BLaER1 treated with 17β-estradiol and CSF1 and Interleukin-3, amounts not matched to agents 10 nM and 100 nM (cell line): Measurements from ENCODE around the gene HOXA10.

Experiments
- H3K27ac ChIP-seq, 11 experiments: shearing (Covaris generic); formaldehyde crosslinking; 2 replicates each; pipeline ENCODE4 v1.8.1; 2022
- H3K27me3 ChIP-seq, 11 experiments: shearing (Covaris generic); formaldehyde crosslinking; 2 replicates each; pipeline ENCODE4 v1.8.1; 2022
- H3K36me3 ChIP-seq, 11 experiments: shearing (Covaris generic); formaldehyde crosslinking; 2 replicates each; pipeline ENCODE4 v1.8.1; 2022
- H3K4me1 ChIP-seq, 10 experiments: shearing (Covaris generic); formaldehyde crosslinking; 2 replicates each; pipeline ENCODE4 v1.8.1; 2022
- H3K4me2 ChIP-seq, 11 experiments: shearing (Covaris generic); formaldehyde crosslinking; 2 replicates each; pipeline ENCODE4 v1.8.1; 2022
- H3K4me3 ChIP-seq, 10 experiments: shearing (Covaris generic); formaldehyde crosslinking; 2 replicates each; pipeline ENCODE4 v1.8.1; 2022
- H3K9ac ChIP-seq, 11 experiments: shearing (Covaris generic); formaldehyde crosslinking; 2 replicates each; pipeline ENCODE4 v1.8.1; 2022
- H3K9me3 ChIP-seq, 11 experiments: shearing (Covaris generic); formaldehyde crosslinking; replicated peaks in 1 of 11; 2 replicates each; pipeline ENCODE4 v1.8.1; 2022
- H4K20me1 ChIP-seq, 11 experiments: shearing (Covaris generic); formaldehyde crosslinking; 2 replicates each; pipeline ENCODE4 v1.8.1; 2022
- Cebpa-rat ChIP-seq, 11 experiments: shearing (Covaris generic); IDR thresholded peaks; 2 replicates each; pipeline ENCODE4 v1.8.1; 2022

The HOXA10 gene

GRCh38 chr7:27196287-27196767 lies 22.2 kb upstream of the HOXA10 start:
- Histone ChIP-seq H3K4me3 (no peak overlapping the region), H3K4me1 (peaks cover 21 to 39% (median 26%) of the 10 kb centered on the region in 10 experiments; a peak in 19 of 20 replicates), H3K27ac (no peak overlapping the region), H4K20me1 (peaks cover 0 to 95% (median 70%) of the 10 kb centered on the region in 11 experiments; a peak in 19 of 22 replicates), H3K9ac (no peak overlapping the region), H3K27me3 (peaks cover 100% of the 10 kb centered on the region in 11 experiments), H3K4me2 (peak overlapping the region in 1 of 11 experiments; percentile 22; a peak in 2 of 22 replicates), H3K36me3 (no peaks in the 10 kb centered on the region), H3K9me3 (peaks cover 0 to 10% (median 0%) of the 10 kb centered on the region in 11 experiments; a peak in 3 of 22 replicates)
- TF ChIP-seq Cebpa-rat (IDR thresholded peaks at IDR 0.05): no peak

- no peak overlapping the region for H3K9ac ChIP-seq
- no peak overlapping the region for H3K4me2 ChIP-seq
- H3K27me3 ChIP-seq: peaks cover 100% of the 10 kb centered on the region in 11 experiments
- peaks cover 0 to 13% (median 0%) of the 10 kb centered on the region in 11 experiments; a peak in 3 of 22 replicates for H3K9me3 ChIP-seq
- no peaks in the 10 kb centered on the region for H3K36me3 ChIP-seq
- peaks cover 8 to 27% (median 12%) of the 10 kb centered on the region in 10 experiments; a peak in 19 of 20 replicates for H3K4me1 ChIP-seq
- peaks cover 0 to 95% (median 72%) of the 10 kb centered on the region in 11 experiments; a peak in 19 of 22 replicates for H4K20me1 ChIP-seq
- H3K27ac ChIP-seq: no peak overlapping the region
- no peak overlapping the region for H3K4me3 ChIP-seq
- no peak for TF ChIP-seq Cebpa-rat (IDR thresholded peaks at IDR 0.05)
Observed at GRCh38 chr7:27194686-27195379, 20.7 kb upstream of the HOXA10 start.

GRCh38 chr7:27194002-27194352 lies 19.9 kb upstream of the HOXA10 start:
- peaks cover 0 to 17% (median 0%) of the 10 kb centered on the region in 11 experiments; a peak in 3 of 22 replicates for H3K9me3 ChIP-seq
- no peak overlapping the region for H3K4me3 ChIP-seq
- no peak for TF ChIP-seq Cebpa-rat (IDR thresholded peaks at IDR 0.05)
- H3K27ac ChIP-seq: no peak overlapping the region
- 0 out of 22 replicates have a peak overlapping the region, but pooled peaks of 1 of the 11 experiments have one; percentile 87 for H3K4me2 ChIP-seq
- H3K36me3 ChIP-seq: no peaks in the 10 kb centered on the region
- H3K27me3 ChIP-seq: peaks cover 100% of the 10 kb centered on the region in 11 experiments
- no peak overlapping the region for H3K9ac ChIP-seq
- peaks cover 0 to 95% (median 73%) of the 10 kb centered on the region in 11 experiments; a peak in 19 of 22 replicates for H4K20me1 ChIP-seq
- peaks cover 1 to 24% (median 3%) of the 10 kb centered on the region in 10 experiments; a peak in 19 of 20 replicates for H3K4me1 ChIP-seq

GRCh38 chr7:27193335-27194001 lies 19.3 kb upstream of the HOXA10 start:
- TF ChIP-seq Cebpa-rat (IDR thresholded peaks at IDR 0.05): no peak
- H3K4me1 ChIP-seq: peaks cover 0 to 24% (median 6%) of the 10 kb centered on the region in 10 experiments; a peak in 10 of 20 replicates
- peaks cover 0 to 95% (median 73%) of the 10 kb centered on the region in 11 experiments; a peak in 19 of 22 replicates for H4K20me1 ChIP-seq
- H3K27me3 ChIP-seq: peaks cover 100% of the 10 kb centered on the region in 11 experiments
- peak overlapping the region in 4 of 11 experiments; percentile 52 to 87 (median 73); a peak in 7 of 22 replicates for H3K4me2 ChIP-seq
- no peak overlapping the region for H3K9ac ChIP-seq
- no peaks in the 10 kb centered on the region for H3K36me3 ChIP-seq
- H3K27ac ChIP-seq: no peak overlapping the region
- H3K9me3 ChIP-seq: peaks cover 0 to 19% (median 0%) of the 10 kb centered on the region in 11 experiments; a peak in 3 of 22 replicates
- peak overlapping the region in 3 of 10 experiments; percentile 32 to 50 (median 43); a peak in 5 of 20 replicates for H3K4me3 ChIP-seq

- Histone ChIP-seq H3K4me2 (peak overlapping the region in 6 of 11 experiments; percentile 32 to 87 (median 64); a peak in 11 of 22 replicates), H3K9me3 (peaks cover 0 to 23% (median 0%) of the 10 kb centered on the region in 11 experiments; a peak in 3 of 22 replicates), H4K20me1 (peaks cover 0 to 95% (median 73%) of the 10 kb centered on the region in 11 experiments; a peak in 19 of 22 replicates), H3K9ac (no peak overlapping the region), H3K36me3 (no peaks in the 10 kb centered on the region), H3K4me3 (peak overlapping the region in 4 of 10 experiments; percentile 32 to 50 (median 46); a peak in 9 of 20 replicates), H3K27ac (no peak overlapping the region), H3K27me3 (peaks cover 100% of the 10 kb centered on the region in 11 experiments), H3K4me1 (peaks cover 0 to 25% (median 9%) of the 10 kb centered on the region in 10 experiments; a peak in 10 of 20 replicates)
- no peak for TF ChIP-seq Cebpa-rat (IDR thresholded peaks at IDR 0.05)
Observed at GRCh38 chr7:27192546-27193334, 18.6 kb upstream of the HOXA10 start.

GRCh38 chr7:27191833-27192545 lies 17.9 kb upstream of the HOXA10 start:
- no peak for TF ChIP-seq Cebpa-rat (IDR thresholded peaks at IDR 0.05)
- Histone ChIP-seq H3K4me2 (peak overlapping the region in 6 of 11 experiments; percentile 32 to 87 (median 64); a peak in 11 of 22 replicates), H3K4me1 (peaks cover 0 to 26% (median 9%) of the 10 kb centered on the region in 10 experiments; a peak in 10 of 20 replicates), H3K9me3 (peaks cover 0 to 24% (median 0%) of the 10 kb centered on the region in 11 experiments; a peak in 3 of 22 replicates), H3K27ac (no peak overlapping the region), H4K20me1 (peaks cover 0 to 95% (median 76%) of the 10 kb centered on the region in 11 experiments; a peak in 19 of 22 replicates), H3K27me3 (peaks cover 100% of the 10 kb centered on the region in 11 experiments), H3K4me3 (peak overlapping the region in 4 of 10 experiments; percentile 32 to 50 (median 46); a peak in 7 of 20 replicates), H3K9ac (no peak overlapping the region), H3K36me3 (no peaks in the 10 kb centered on the region)

- Histone ChIP-seq H3K4me1 (peaks cover 0 to 26% (median 9%) of the 10 kb centered on the region in 10 experiments; a peak in 10 of 20 replicates), H3K27ac (no peak overlapping the region), H3K9ac (no peak overlapping the region), H3K36me3 (no peaks in the 10 kb centered on the region), H3K27me3 (peaks cover 100% of the 10 kb centered on the region in 11 experiments), H3K4me2 (no peak overlapping the region), H3K4me3 (no peak overlapping the region), H3K9me3 (peaks cover 0 to 24% (median 0%) of the 10 kb centered on the region in 11 experiments; a peak in 3 of 22 replicates), H4K20me1 (peaks cover 0 to 95% (median 80%) of the 10 kb centered on the region in 11 experiments; a peak in 19 of 22 replicates)
- TF ChIP-seq Cebpa-rat (IDR thresholded peaks at IDR 0.05): no peak
Observed at GRCh38 chr7:27191161-27191731, 17.1 kb upstream of the HOXA10 start.
